Heart left ventricle (tissue), 13 donors: Measurements from ENCODE around the gene LPAR3.

ENCODE experiments used
- POLR2A ChIP-seq, 2 donors: fragments of 450-650 bp; IDR thresholded peaks; one replicate each; pipeline ENCODE4 v1.6.1; 2017; ENCODE audit warnings: antibody characterized with exemption in 2 of 2, mild to moderate bottlenecking in 2 of 2, moderate library complexity in 2 of 2
- TF ChIP-seq, protein P1 (sequence below), 12 donors: fragments of 200-600 bp; sonication (generic) in 4 of 12; IDR thresholded peaks; one replicate each; pipeline versions ENCODE4 v1.5.0 to v1.8.0; 2018 to 2022; ENCODE audit warnings: antibody characterized with exemption in 12 of 12, mild to moderate bottlenecking in 5 of 12
- donor health status: ischemic (EF 13 %, LVEDD 7.1; RV severe dilation, severe dysfunction).
- donor health status: DM: no; HTN: yes; CAD: no.
- donor health status: DM: no; HTN: no; CAD: no.
- donor health status: ischemic (EF 25% LVEDD 6.9; RV normal size, moderate dysfunction).
- donor health status: ischemic (EF 25% LVEDD 5.7; RV mildly dilated, moderate dysfunction).
- donor health status: ischemic (EF 35%, LVEDD 5.7; RV mildly dilated, moderate dysfunction).
- donor health status: nonischemic (EF 11% LVEDD 7.7; RV severe dilation, severe dysfunction).
- donor health status: DM: yes; HTN: yes; CAD: no.
- donor health status: PGD.
- donor health status: ischemic (EF 29% LVEDD 5.4; RV normal size, mild dysfunction).
- donor health status: nonischemic (EF 23%, LVEDD 6.1; RV moderate dilation, normal function).

DNA sequence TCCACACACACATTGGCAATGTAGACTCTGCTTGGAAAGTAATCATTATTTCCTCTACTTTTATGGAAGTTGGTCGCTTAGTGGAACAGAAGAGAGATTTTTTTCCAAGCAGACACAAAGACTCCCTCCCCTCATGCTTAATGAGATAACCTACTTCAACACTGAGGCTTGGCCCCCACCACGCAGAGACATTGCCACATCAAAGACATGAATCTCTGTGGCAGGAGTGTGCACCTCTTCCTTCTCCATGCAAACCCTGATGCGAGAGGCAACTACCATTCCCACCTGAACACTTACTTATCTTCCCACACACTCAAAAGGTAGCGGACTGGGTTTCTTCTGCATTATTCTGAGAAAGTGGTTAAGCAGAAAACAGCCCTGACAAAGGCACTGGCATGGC lies 37.3 kb upstream of the LPAR3 start:
- TF ChIP-seq, protein P1, sequence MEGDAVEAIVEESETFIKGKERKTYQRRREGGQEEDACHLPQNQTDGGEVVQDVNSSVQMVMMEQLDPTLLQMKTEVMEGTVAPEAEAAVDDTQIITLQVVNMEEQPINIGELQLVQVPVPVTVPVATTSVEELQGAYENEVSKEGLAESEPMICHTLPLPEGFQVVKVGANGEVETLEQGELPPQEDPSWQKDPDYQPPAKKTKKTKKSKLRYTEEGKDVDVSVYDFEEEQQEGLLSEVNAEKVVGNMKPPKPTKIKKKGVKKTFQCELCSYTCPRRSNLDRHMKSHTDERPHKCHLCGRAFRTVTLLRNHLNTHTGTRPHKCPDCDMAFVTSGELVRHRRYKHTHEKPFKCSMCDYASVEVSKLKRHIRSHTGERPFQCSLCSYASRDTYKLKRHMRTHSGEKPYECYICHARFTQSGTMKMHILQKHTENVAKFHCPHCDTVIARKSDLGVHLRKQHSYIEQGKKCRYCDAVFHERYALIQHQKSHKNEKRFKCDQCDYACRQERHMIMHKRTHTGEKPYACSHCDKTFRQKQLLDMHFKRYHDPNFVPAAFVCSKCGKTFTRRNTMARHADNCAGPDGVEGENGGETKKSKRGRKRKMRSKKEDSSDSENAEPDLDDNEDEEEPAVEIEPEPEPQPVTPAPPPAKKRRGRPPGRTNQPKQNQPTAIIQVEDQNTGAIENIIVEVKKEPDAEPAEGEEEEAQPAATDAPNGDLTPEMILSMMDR (IDR thresholded peaks at IDR 0.05): no peak
- TF ChIP-seq POLR2A (IDR thresholded peaks at IDR 0.05): no peak
